HEK293T (cell line): ENCODE data around the gene RCSD1.

Experiments
- CTCF ChIA-PET: fragments of 350-600 bp; formaldehyde crosslinking; extraction: SDS; loops from one replicate; lab custom pipeline; 2021; ENCODE audit warnings: antibody characterized with exemption, inconsistent platforms; lab: Yijun Ruan, JAX
- POLR2A ChIA-PET: fragments of 350-600 bp; formaldehyde crosslinking; extraction: SDS; loops from one replicate; lab custom pipeline; 2020; ENCODE audit warnings: antibody characterized with exemption, inconsistent platforms; lab: Yijun Ruan, JAX
- DNase-seq: peaks from one replicate; pipeline ENCODE4 v3.0.0; 2012; ENCODE audit warnings: mixed read lengths; ENCODE audit errors: extremely low spot score
- ARNT ChIP-seq: fragments of 450-650 bp; IDR thresholded peaks from 2 replicates; pipeline ENCODE4 v1.6.1; 2017; ENCODE audit warnings: mild to moderate bottlenecking
- BHLHE40 ChIP-seq: fragments of 450-650 bp; IDR thresholded peaks from 2 replicates; pipeline ENCODE4 v1.6.1; 2016; ENCODE audit warnings: mild to moderate bottlenecking, moderate library complexity, borderline replicate concordance
- CTBP1 ChIP-seq: fragments of 450-650 bp; IDR thresholded peaks from 2 replicates; pipeline ENCODE4 v1.6.1; 2016; ENCODE audit warnings: borderline replicate concordance
- ELF4 ChIP-seq: fragments of 450-650 bp; IDR thresholded peaks from 2 replicates; pipeline ENCODE4 v1.6.1; 2017; ENCODE audit warnings: antibody characterized with exemption
- FOXA1 ChIP-seq: fragments of 450-650 bp; IDR thresholded peaks from 2 replicates; pipeline ENCODE4 v1.6.1; 2016; ENCODE audit warnings: mild to moderate bottlenecking
- FOXK2 ChIP-seq: fragments of 450-650 bp; IDR thresholded peaks from 2 replicates; pipeline ENCODE4 v1.6.1; 2016; ENCODE audit warnings: mild to moderate bottlenecking
- FOXM1 ChIP-seq: fragments of 450-650 bp; IDR thresholded peaks from 2 replicates; pipeline ENCODE4 v1.6.1; 2017; ENCODE audit warnings: mild to moderate bottlenecking, borderline replicate concordance
- HDGF ChIP-seq: fragments of 450-650 bp; IDR thresholded peaks from 2 replicates; pipeline ENCODE4 v1.6.1; 2017; ENCODE audit warnings: antibody characterized with exemption, borderline replicate concordance
- L3MBTL2 ChIP-seq: fragments of 450-650 bp; conservative IDR thresholded peaks from 2 replicates; pipeline ENCODE4 v1.6.1; 2016; ENCODE audit warnings: mild to moderate bottlenecking
- LEF1 ChIP-seq: fragments of 450-650 bp; IDR thresholded peaks from 2 replicates; pipeline ENCODE4 v1.6.1; 2017; ENCODE audit warnings: mild to moderate bottlenecking, borderline replicate concordance
- NFRKB ChIP-seq: fragments of 450-650 bp; IDR thresholded peaks from 2 replicates; pipeline ENCODE4 v1.6.1; 2016; ENCODE audit warnings: mild to moderate bottlenecking, moderate library complexity
- SP1 ChIP-seq: fragments of 450-650 bp; IDR thresholded peaks from 2 replicates; pipeline ENCODE4 v1.6.1; 2017
- SUZ12 ChIP-seq: fragments of 450-650 bp; IDR thresholded peaks from 2 replicates; pipeline ENCODE4 v1.6.1; 2016; ENCODE audit warnings: mild to moderate bottlenecking
- TARDBP ChIP-seq: fragments of 450-650 bp; IDR thresholded peaks from 2 replicates; pipeline ENCODE4 v1.6.1; 2016
- ZNF384 ChIP-seq: fragments of 450-650 bp; IDR thresholded peaks from 2 replicates; pipeline ENCODE4 v1.6.1; 2016
- TF ChIP-seq, protein P1 (sequence below): fragments of 450-650 bp; IDR thresholded peaks from 2 replicates; pipeline ENCODE4 v1.6.1; 2016

The RCSD1 gene

DNA sequence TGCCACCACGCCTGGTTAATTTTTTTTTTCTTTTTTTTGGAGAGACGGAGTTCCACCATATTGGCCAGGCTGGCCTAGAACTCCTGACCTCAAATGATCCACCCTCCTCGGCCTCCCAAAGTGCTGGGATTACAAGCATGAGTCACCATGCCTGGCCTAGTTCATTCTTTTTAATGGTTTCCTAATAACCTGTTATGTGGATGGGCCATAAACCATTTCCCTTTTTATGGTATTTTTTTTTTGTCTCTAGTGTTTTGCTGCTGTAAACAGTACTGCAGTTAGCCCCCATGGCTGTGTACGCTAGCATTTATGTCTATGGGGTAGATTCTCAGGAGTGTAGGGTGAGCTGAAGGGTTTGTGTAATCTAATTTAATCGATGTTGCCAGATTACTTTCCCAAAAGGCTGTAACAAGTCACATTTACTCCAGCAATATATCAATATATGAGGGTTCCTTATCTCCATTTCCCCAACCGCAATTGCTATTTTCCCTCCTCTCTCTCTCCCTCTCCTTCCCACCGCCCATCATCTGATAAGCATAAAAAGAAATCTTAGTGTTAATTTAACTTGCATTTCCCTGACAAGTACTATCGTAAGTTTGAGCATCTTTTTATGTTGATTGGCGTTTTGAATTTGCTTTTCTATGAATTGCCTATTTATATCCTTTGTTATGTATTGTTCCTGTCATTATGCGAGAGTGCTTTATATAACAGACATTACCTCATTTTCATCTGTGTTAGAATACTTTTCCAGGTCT, 28.7 kb downstream of the RCSD1 start:
- CTCF ChIA-PET = interaction anchor here (0.7 to 2.1 kb wide), 2 partner anchors 29 to 96 kb away, joined by 6 to 8 read pairs; no protein-coding TSS in a partner anchor
- peak; percentile 60 for DNase-seq
- POLR2A ChIA-PET = interaction anchor here (0.7 kb wide), 1 partner anchor 10 kb away, joined by 3 read pairs; no protein-coding TSS in a partner anchor
- TF ChIP-seq NFRKB = no peak
- peak; percentile 87; the same call in 1 of the 2 replicates for TF ChIP-seq CTBP1
- TF ChIP-seq BHLHE40 = no peak
- peak; percentile 39; the same call in 1 of the 2 replicates for TF ChIP-seq L3MBTL2
- TF ChIP-seq FOXA1 = peak; percentile 51; the same call in 1 of the 2 replicates
- TF ChIP-seq HDGF = no peak
- TF ChIP-seq, protein P1, sequence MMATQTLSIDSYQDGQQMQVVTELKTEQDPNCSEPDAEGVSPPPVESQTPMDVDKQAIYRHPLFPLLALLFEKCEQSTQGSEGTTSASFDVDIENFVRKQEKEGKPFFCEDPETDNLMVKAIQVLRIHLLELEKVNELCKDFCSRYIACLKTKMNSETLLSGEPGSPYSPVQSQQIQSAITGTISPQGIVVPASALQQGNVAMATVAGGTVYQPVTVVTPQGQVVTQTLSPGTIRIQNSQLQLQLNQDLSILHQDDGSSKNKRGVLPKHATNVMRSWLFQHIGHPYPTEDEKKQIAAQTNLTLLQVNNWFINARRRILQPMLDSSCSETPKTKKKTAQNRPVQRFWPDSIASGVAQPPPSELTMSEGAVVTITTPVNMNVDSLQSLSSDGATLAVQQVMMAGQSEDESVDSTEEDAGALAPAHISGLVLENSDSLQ = peak; percentile 76
- TF ChIP-seq ZNF384 = peak; percentile 94

DNA sequence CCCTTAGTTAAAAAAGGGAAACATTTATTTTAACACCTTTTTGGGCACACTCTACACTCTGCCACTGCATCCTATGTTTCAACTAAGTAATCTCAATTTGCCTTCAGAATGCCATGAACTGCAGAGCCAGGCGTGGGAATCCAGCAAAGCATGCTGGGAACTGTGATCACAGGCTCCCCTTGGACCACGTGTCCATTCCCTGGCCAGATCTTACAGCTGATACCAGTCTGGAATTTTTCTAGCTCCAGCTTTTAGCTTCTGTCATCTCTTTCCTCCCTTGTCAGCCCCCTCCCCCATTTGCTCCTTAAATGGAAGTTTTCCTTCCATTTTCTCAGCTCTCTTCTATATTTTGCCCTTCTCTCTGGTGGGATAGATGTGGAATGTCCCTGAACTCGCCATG, 29.4 kb downstream of the RCSD1 start:
- POLR2A ChIA-PET = no interaction called here
- TF ChIP-seq ARNT = no peak
- TF ChIP-seq TARDBP = no peak
- no peak for TF ChIP-seq SUZ12
- TF ChIP-seq HDGF = no peak
- TF ChIP-seq ELF4 = no peak
- TF ChIP-seq L3MBTL2 = no peak
- no peak for TF ChIP-seq FOXK2
- TF ChIP-seq BHLHE40 = no peak
- TF ChIP-seq SP1 = no peak
- no peak for TF ChIP-seq CTBP1
- TF ChIP-seq LEF1 = no peak
- TF ChIP-seq ZNF384 = no peak
- no peak for TF ChIP-seq FOXM1
- TF ChIP-seq NFRKB = no peak
- DNase-seq = peak; percentile 62
- CTCF ChIA-PET = interaction anchor here (1.0 to 2.1 kb wide), 2 partner anchors 16 to 28 kb away, joined by 3 to 8 read pairs; no protein-coding TSS in a partner anchor

DNA sequence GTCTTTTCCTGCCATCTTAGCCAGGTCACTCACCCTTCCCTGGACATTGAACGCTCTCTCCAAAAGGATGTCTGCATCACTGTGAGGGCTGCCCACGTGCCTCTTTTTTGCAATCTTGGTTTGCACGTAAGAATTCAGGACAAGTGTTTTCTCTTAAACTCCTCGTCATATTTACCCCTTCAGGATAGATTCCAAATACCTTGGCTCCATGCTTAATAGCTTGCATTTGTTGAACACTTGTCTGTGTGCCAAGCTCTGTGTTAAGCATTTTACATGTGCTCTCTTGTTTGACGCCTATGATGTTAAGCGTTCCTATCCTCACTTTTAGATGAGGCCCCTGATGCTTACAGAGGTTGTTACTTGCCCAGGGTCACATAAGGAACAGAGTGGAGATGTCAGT, 29.8 kb downstream of the RCSD1 start:
- ChIA-PET POLR2A (no interaction called here), CTCF (interaction anchor here (0.7 to 2.1 kb wide), 3 partner anchors 16 to 470 kb away, joined by 3 to 8 read pairs (median 4); no protein-coding TSS in a partner anchor)
- TF ChIP-seq L3MBTL2 = peak; percentile 32; the same call in 1 of the 2 replicates
- TF ChIP-seq FOXM1 = no peak
- no peak for DNase-seq

DNA sequence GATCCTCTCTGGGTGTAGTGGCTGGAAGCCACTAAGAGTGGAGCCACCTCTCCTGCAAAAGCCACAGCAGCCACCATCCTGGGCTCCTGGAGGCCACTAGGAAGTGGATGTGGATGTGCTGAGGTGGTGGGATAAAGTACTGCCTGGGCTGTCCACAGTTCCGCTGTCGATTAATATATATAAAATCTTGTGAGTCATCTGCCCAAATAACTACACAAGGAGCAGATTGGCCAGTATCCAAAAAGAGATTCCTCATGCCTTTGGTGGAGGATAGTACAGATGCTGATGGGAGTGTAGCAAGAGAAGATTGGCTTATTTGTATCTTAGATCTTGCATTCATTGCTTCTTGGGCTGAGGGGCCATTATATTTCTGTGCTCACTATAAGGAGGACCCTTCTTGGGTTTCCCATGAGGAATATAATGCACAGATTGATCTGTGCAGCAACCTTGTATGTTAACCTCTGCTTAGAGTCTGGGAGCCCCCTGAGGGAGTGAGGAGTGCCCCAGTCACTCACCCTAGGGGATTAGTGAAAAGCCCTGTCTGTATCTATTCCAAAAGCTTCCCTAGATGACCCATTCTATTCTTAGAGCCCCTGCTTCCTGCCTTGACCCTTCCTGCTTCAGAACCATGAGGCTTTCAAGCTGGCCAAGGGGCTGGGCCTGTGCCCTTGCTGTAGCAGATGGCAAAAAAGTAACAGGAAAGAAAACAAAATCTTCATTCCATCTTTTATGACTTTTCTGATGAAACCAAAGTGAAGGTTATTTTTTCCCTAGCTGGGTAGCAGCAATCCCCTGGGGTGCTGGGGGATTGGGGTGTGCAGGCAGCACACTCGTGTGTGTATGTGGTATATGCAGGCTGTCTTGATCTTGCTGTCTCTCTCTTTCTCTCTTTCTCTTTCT, 31.7 kb downstream of the RCSD1 start:
- DNase-seq = no peak
- ChIA-PET CTCF (interaction anchor here (0.8 kb wide), 1 partner anchor 16 kb away, joined by 3 read pairs; no protein-coding TSS in a partner anchor), POLR2A (interaction anchor here (1.1 kb wide), 1 partner anchor 108 kb away, joined by 3 read pairs; the partner anchor contains the start of gene CREG1)
- TF ChIP-seq ELF4 = no peak

DNA sequence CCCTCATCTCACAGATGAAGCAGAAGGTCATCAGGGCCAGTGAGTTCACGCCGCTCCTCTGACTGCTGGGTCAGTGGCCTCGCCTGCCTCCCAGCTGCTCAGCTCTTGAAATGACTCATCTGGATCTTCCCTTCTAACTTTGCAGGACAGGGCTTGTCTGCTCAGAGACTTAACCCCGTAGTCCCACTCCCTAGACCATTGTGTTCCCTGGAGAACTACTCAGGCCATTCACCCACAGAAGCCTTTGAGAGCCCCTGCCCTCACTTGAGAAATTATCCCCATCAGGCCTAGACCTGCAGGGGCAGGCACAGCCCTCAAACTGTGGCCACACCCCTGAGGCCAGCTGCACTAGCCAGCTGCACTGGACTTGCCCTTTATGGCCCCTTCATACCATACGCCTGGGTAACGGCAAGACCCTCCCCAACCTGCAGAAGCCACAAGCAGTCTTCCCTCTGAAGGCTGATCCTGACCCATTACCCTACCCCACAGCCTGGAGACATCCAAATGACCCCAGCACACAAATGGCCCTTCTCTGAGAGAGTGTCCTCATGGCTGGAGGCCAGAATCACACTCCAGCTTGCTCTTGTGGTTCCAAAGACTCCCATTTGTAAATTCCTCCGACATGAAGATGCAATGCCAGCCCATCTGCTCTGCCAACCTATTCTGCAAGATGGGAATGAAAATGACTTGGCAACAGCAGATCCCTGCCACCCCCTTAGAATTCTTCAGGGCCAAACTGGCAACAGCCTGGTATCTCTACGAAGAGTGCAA, 33.2 kb downstream of the RCSD1 start:
- no peak for DNase-seq
- ChIA-PET CTCF (interaction anchor here (0.7 kb wide), 1 partner anchor 28 kb away, joined by 4 read pairs; no protein-coding TSS in a partner anchor), POLR2A (interaction anchor here (1.1 kb wide), 1 partner anchor 109 kb away, joined by 3 read pairs; the partner anchor contains the start of gene CREG1)
- TF ChIP-seq SP1 = no peak
- no peak for TF ChIP-seq FOXK2
- TF ChIP-seq LEF1 = no peak
- no peak for TF ChIP-seq CTBP1
- no peak for TF ChIP-seq TARDBP
- TF ChIP-seq ARNT = no peak
- TF ChIP-seq HDGF = no peak
- no peak for TF ChIP-seq SUZ12
- TF ChIP-seq FOXM1 = no peak
- no peak for TF ChIP-seq ZNF384
- no peak for TF ChIP-seq BHLHE40
- no peak for TF ChIP-seq ELF4
- TF ChIP-seq, protein P1 = no peak
- TF ChIP-seq NFRKB = no peak
- TF ChIP-seq FOXA1 = no peak
- no peak for TF ChIP-seq L3MBTL2

DNA sequence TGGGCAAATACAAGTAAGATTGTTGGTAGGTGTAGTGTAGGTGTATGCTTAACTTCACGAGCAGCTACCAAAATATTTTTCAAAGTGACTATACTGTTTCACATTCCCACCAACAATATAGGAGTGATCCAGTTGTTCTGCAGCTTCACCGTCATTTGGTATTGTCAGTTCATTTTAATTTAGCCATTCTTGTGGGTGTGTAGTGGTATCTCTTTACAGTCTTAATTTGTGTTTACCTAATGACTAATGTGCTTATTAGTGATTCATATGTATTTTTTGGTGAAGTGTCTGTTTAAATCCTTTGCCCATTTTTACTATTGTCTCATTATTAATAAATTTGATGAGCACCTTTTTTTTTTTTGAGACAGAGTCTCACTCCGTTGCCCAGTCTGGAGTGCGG, 35.4 kb downstream of the RCSD1 start:
- CTCF ChIA-PET = interaction anchor here (0.5 kb wide), 1 partner anchor 149 kb away, joined by 3 read pairs; no protein-coding TSS in a partner anchor
- no peak for TF ChIP-seq TARDBP
- TF ChIP-seq ZNF384 = no peak
- TF ChIP-seq L3MBTL2 = no peak
- no peak for DNase-seq
- POLR2A ChIA-PET = no interaction called here
